ENCODE results near the gene NPB.

DNA sequence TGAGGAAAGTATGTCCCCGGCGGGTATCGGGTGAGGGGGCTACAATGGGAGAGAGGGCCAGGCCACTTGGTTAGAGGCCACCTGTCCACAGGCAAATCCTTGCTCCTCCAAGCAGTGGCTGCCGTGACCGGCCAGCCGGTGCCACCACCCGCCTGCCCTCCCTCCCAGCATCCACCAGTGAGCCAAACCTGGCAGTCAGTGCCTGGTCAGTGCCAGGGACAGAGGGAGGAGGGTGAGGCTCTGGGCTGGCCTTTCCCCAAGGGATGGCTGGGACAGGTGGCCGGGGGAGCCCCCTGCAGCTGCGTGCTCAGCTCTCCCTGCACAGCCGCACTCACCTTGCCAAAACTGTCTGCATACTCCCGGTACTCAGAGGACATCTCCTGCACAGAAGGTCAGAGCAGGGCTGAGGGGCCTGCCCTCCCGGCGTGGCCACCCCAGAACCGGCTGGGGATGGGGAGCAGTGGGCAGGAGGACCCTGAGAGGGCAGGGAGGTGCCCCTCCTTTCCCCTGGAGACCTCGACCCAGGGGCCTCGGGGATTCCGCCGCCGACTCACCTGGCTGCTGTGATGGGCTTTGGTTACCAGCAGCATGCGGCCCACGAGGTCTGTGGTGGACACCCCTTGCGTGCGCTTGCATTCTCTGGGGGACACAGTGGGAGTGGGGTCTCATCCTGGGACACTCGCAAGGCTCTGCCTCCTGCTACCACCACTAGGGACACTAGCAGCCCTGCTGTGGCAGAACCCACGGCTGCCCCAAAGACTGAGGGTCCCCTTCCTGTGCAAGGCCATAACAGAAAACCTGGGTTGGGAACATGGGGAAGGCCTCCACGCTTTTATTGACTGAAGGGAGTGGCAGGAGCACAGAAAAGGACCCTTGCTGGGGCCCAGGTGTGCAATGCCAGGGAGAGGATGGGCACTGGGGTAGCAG, 5.4 kb downstream of the NPB start:
- TF ChIP-seq, protein P1, sequence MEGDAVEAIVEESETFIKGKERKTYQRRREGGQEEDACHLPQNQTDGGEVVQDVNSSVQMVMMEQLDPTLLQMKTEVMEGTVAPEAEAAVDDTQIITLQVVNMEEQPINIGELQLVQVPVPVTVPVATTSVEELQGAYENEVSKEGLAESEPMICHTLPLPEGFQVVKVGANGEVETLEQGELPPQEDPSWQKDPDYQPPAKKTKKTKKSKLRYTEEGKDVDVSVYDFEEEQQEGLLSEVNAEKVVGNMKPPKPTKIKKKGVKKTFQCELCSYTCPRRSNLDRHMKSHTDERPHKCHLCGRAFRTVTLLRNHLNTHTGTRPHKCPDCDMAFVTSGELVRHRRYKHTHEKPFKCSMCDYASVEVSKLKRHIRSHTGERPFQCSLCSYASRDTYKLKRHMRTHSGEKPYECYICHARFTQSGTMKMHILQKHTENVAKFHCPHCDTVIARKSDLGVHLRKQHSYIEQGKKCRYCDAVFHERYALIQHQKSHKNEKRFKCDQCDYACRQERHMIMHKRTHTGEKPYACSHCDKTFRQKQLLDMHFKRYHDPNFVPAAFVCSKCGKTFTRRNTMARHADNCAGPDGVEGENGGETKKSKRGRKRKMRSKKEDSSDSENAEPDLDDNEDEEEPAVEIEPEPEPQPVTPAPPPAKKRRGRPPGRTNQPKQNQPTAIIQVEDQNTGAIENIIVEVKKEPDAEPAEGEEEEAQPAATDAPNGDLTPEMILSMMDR (IDR thresholded peaks at IDR 0.05): no peak
- no peak for TF ChIP-seq POLR2A (IDR thresholded peaks at IDR 0.05)
